Activated naive CD8-positive, alpha-beta T cell treated with anti-CD3 and anti-CD28 coated beads, Interleukin-2, amount 10 ng/mL, durations not matched to agents 7 days and 5 days (primary cell): Measurements from ENCODE around the gene KAT5. TPM values are rescaled to one million over a fixed set of nuclear protein-coding genes. Genes with fewer than 3 reads are reported as not detected.
"Not testable (repeated sequence)": the region's sequence is repeated elsewhere in the genome, so short reads cannot be mapped to it uniquely, and the experiment has no call there.

Source experiments
- ATAC-seq: fragments of 150-1000 bp; cut with Tn5 transposase; one replicate; pipeline ENCODE4 v1.10.0; 2021; ENCODE audit warnings: low read depth, moderate library complexity
- POLR2A ChIA-PET: fragments of 350-600 bp; sonication (Branson Sonifier 250); formaldehyde crosslinking; loops from one replicate; lab custom pipeline; 2021; ENCODE audit warnings: antibody characterized with exemption; lab: Charles Lee
- DNase-seq: peaks from one replicate; pipeline ENCODE4 v3.0.0; 2021
- H3K27ac Mint-ChIP-seq: one replicate; pipeline ENCODE4 v1.8.0; 2022; ENCODE audit warnings: mild to moderate bottlenecking, mixed read lengths
- H3K27me3 Mint-ChIP-seq: one replicate; pipeline ENCODE4 v1.8.0; 2022; ENCODE audit warnings: mild to moderate bottlenecking, moderate library complexity, mixed read lengths
- H3K36me3 Mint-ChIP-seq: one replicate; pipeline ENCODE4 v1.8.0; 2021; ENCODE audit warnings: mild to moderate bottlenecking, mixed read lengths
- H3K4me1 Mint-ChIP-seq: one replicate; pipeline ENCODE4 v1.8.0; 2021; ENCODE audit warnings: mixed read lengths
- H3K4me3 Mint-ChIP-seq: one replicate; pipeline ENCODE4 v1.8.0; 2022; ENCODE audit warnings: mild to moderate bottlenecking, moderate library complexity, mixed read lengths
- H3K9me3 Mint-ChIP-seq: one replicate; pipeline ENCODE4 v1.8.0; 2021; ENCODE audit warnings: mixed read lengths
- total RNA-seq, 2 experiments: library from RNA; stranded (reverse); gene quantifications; one replicate each; pipeline ENCODE4 v1.2.3, GENCODE V29; 2021

Gene KAT5
- total RNA-seq, 2 experiments from 2014 or later: 75.6 to 82.6 TPM

DNA sequence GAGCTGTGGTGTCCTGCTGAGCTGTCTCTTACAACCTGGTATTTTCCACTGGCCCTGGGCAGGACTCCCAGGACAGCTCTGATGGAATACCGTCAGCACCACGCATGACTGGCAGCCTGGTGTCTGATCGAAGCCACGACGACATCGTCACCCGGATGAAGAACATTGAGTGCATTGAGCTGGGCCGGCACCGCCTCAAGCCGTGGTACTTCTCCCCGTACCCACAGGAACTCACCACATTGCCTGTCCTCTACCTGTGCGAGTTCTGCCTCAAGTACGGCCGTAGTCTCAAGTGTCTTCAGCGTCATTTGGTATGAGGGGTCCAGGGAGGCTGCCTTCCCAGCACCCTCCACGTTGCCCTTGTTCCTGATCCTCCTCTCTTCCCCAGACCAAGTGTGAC lies 2.4 kb downstream of the KAT5 start:
- peak overlapping the region; percentile 21 for H3K27ac Mint-ChIP-seq
- POLR2A ChIA-PET: interaction anchor here (1.0 kb wide), 1 partner anchor 171 kb away, joined by 3 read pairs; no protein-coding TSS in a partner anchor

DNA sequence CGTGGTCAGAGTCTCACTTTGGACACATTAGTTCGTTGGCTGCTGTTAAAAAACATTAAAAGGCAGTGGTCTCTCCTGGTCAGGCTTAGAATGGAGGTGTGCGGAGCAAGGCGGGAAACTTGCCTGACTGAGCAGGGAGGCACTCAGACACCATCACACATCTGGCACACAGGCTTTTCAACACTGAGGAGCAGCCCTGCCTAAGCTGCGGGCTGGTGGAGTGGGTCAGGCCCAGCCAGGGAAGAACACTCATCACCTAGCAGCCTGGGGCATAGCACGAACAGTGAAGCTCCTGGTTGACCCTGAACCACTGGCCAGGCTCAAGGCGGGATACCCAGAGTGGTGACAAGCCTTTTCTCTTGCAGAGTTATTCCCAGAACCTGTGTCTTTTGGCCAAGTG lies 4.2 kb downstream of the KAT5 start:
- H3K4me3 Mint-ChIP-seq: no peak overlapping the region
- peaks cover 32% of the 10 kb centered on the region for H3K4me1 Mint-ChIP-seq
- POLR2A ChIA-PET: no interaction called here
- no peaks in the 10 kb centered on the region for H3K9me3 Mint-ChIP-seq
- H3K27ac Mint-ChIP-seq: no peak overlapping the region
- ATAC-seq (no peak), DNase-seq (no peak)
- peaks cover 24% of the 10 kb centered on the region for H3K36me3 Mint-ChIP-seq
- H3K27me3 Mint-ChIP-seq: no peaks in the 10 kb centered on the region

More for the DNA sequence above, 2.4 kb downstream of the KAT5 start:
- Mint-ChIP-seq H3K9me3 (no peaks in the 10 kb centered on the region), H3K4me1 (peaks cover 36% of the 10 kb centered on the region), H3K36me3 (peaks cover 24% of the 10 kb centered on the region), H3K4me3 (peak overlapping the region; percentile 28), H3K27me3 (no peaks in the 10 kb centered on the region)
- no peak for ATAC-seq
- DNase-seq: no peak

GRCh38 chr11:65716774-65717405 lies 4.8 kb downstream of the KAT5 start:
- ATAC-seq: no peak
- Mint-ChIP-seq H3K4me1 (peaks cover 31% of the 10 kb centered on the region), H3K9me3 (no peaks in the 10 kb centered on the region), H3K27ac (no peak overlapping the region), H3K4me3 (no peak overlapping the region), H3K27me3 (no peaks in the 10 kb centered on the region), H3K36me3 (peaks cover 24% of the 10 kb centered on the region)
- DNase-seq: no peak
- POLR2A ChIA-PET: interaction anchor here (0.6 kb wide), 1 partner anchor 43 kb away, joined by 3 read pairs; no protein-coding TSS in a partner anchor

DNA sequence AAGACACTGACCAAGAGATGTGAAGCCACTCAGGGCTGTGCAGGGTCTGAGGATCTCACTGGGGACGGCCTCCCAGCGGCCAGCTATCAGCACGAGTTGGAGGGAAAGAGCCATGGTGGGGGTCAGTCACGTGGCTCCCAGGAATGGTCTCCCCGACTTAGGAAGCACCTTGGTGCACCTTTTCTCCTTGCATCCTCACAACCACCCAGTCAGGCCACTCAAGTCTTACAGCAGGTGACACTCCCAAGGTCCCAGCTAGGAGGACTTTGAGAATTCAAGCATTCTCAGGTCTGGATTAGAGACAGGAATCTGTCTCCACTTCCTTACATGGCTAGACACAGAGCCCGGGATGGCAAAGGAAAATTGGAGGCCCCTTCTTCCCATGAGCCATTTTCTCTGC lies 5.9 kb downstream of the KAT5 start:
- Mint-ChIP-seq H3K4me3 (no peak overlapping the region), H3K9me3 (no peaks in the 10 kb centered on the region), H3K27ac (peak overlapping the region; percentile 28), H3K36me3 (peaks cover 24% of the 10 kb centered on the region), H3K4me1 (peaks cover 30% of the 10 kb centered on the region), H3K27me3 (no peaks in the 10 kb centered on the region)
- POLR2A ChIA-PET: interaction anchor here (1.0 kb wide), 1 partner anchor 140 kb away, joined by 3 read pairs; the partner anchor contains the start of gene CFL1
- ATAC-seq (no peak), DNase-seq (no peak)

DNA sequence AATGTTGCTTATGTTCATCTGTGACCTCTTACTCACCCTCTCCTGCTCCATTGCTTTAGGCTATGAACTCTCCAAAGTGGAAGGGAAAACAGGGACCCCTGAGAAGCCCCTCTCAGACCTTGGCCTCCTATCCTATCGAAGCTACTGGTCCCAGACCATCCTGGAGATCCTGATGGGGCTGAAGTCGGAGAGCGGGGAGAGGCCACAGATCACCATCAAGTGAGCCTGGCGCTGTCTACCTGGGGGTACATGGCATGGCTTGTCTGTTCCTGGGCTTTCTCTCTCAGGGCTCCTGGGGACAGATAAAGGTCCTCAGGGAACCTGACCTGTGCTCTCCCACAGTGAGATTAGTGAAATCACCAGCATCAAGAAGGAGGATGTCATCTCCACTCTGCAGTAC lies 6.5 kb downstream of the KAT5 start:
- H3K36me3 Mint-ChIP-seq: peaks cover 23% of the 10 kb centered on the region

DNA sequence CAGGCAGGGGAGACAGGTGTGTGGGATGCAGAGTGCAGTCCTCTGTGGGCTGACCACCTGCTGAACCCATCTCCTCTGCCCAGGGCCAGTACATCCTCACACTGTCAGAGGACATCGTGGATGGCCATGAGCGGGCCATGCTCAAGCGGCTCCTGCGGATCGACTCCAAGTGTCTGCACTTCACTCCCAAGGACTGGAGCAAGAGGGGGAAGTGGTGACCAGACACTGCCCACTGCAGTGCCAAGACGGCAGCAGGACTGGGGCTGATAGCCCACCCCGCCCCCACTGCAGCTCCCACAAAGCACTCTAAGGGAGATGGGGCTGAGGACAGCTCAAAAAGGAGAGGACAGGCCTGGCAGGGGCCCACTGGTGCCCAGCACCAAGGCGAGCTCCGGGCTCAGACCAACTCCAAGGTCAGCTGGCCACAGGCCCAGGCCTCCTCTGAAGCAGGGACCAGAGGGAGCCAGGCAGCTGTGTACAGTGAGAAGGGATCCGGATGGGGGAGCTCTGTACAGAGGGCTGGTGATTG lies 7.0 kb downstream of the KAT5 start:
- peaks cover 22% of the 10 kb centered on the region for H3K4me1 Mint-ChIP-seq
- H3K27me3 Mint-ChIP-seq: peaks cover 2% of the 10 kb centered on the region
- H3K9me3 Mint-ChIP-seq: no peaks in the 10 kb centered on the region
- peak overlapping the region; percentile 95 for H3K4me3 Mint-ChIP-seq
- peaks cover 20% of the 10 kb centered on the region for H3K36me3 Mint-ChIP-seq
- DNase-seq (no peak), ATAC-seq (no peak)
- H3K27ac Mint-ChIP-seq: peak overlapping the region; percentile 89
- POLR2A ChIA-PET: interaction anchor here (0.6 to 2.7 kb wide), 5 partner anchors 7 to 579 kb away, joined by 3 to 36 read pairs (median 7); partner anchors contain the start of genes CCDC85B, CFL1, KAT5 and MUS81

More for the DNA sequence above, 6.5 kb downstream of the KAT5 start:
- H3K4me3 Mint-ChIP-seq: peak overlapping the region; percentile 95
- POLR2A ChIA-PET: interaction anchor here (1.0 kb wide), 1 partner anchor 140 kb away, joined by 3 read pairs; the partner anchor contains the start of gene CFL1
- DNase-seq: no peak
- no peak overlapping the region for H3K27ac Mint-ChIP-seq
- H3K4me1 Mint-ChIP-seq: peaks cover 24% of the 10 kb centered on the region
- no peaks in the 10 kb centered on the region for H3K27me3 Mint-ChIP-seq
- no peak for ATAC-seq
- no peaks in the 10 kb centered on the region for H3K9me3 Mint-ChIP-seq

DNA sequence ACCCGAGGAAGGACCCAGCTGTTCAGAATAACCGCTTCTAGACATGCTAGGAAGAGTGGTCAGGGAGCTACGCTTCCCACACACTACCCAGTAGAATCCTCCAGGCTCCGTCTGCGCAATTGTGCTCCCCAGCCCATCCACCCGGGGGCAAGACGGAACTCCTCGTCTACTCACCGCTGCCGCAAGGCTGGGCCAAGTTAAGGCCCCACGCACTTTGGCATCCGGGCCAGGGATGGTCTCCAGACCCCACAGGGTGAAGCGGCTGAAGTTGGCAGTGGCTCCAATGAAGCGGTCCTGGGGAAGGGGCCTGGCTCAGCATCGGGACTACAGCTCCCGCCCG lies 7.8 kb downstream of the KAT5 start:
- peaks cover 2% of the 10 kb centered on the region for H3K27me3 Mint-ChIP-seq

DNA sequence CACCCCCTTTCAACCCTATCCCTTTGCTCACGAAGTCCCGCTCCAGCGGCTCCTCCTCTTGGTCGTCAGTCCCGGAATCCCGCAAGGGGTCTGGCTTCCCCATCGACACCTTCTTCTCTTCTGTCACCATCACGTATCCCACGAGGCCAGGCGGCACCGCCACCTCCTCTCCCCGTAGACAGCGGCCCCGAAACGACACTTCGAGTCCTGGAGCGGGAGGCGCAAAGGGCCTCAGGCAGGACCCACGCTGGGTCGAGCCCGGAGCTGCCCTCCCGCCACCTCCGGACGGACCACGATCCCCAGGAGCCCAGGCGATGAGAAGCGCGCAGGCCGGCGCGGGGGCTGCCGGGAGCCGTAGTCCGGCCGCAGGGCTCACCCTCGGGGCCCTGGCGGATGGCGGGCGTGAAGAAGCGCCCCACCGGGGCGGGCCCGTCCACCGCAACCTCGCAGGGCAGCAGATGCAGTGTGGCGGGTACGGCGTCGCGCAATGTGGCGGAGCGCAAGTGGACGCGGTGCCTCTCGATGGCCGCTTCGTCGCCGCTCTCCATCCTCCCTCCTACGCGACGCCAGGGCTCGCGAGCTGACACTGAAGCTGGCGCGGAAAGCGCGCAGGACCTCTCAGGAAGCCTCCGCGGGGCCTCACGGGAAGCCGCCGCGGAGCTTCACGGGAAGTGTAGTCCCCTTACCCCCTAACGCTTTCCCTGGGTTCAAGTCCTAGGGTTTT lies 8.3 kb downstream of the KAT5 start, which contains the start of gene RNASEH2C:
TSS of gene RNASEH2C (minus strand) at position 588 of the 724 bp plus-strand sequence. CDS start at position 548, 40 bp downstream.
- peak; percentile 91 for ATAC-seq
- DNase-seq: peak; percentile 86
- peak within 1 kb of the TSS; percentile 89 for H3K27ac Mint-ChIP-seq
- H3K36me3 Mint-ChIP-seq: peaks cover 12% of the 10 kb centered on the region
- H3K4me3 Mint-ChIP-seq: peak within 1 kb of the TSS; percentile 95
- H3K9me3 Mint-ChIP-seq: no peaks in the 10 kb centered on the region
- H3K27me3 Mint-ChIP-seq: peaks cover 2% of the 10 kb centered on the region
- POLR2A ChIA-PET: interaction anchor here (0.5 to 2.7 kb wide), 9 partner anchors 9 to 353 kb away, joined by 3 to 36 read pairs (median 4); partner anchors contain the start of genes CCDC85B, CFL1, KAT5 and MUS81
- peaks cover 14% of the 10 kb centered on the region for H3K4me1 Mint-ChIP-seq

More for the DNA sequence above, 7.8 kb downstream of the KAT5 start:
- H3K9me3 Mint-ChIP-seq: no peaks in the 10 kb centered on the region
- POLR2A ChIA-PET: interaction anchor here (0.6 to 2.7 kb wide), 8 partner anchors 8 to 578 kb away, joined by 3 to 36 read pairs (median 6); partner anchors contain the start of genes CCDC85B, CFL1, KAT5 and MUS81
- peak overlapping the region; percentile 89 for H3K27ac Mint-ChIP-seq
- H3K4me3 Mint-ChIP-seq: peak overlapping the region; percentile 95
- DNase-seq: no peak
- peaks cover 16% of the 10 kb centered on the region for H3K36me3 Mint-ChIP-seq
- ATAC-seq: peak; percentile 20
- H3K4me1 Mint-ChIP-seq: peaks cover 17% of the 10 kb centered on the region

GRCh38 chr11:65722261-65722660 lies 10.2 kb downstream of the KAT5 start:
- Mint-ChIP-seq H3K4me1 (peaks cover 14% of the 10 kb centered on the region), H3K27me3 (peaks cover 5% of the 10 kb centered on the region), H3K9me3 (no peaks in the 10 kb centered on the region), H3K4me3 (no peak overlapping the region), H3K36me3 (peaks cover 6% of the 10 kb centered on the region), H3K27ac (no peak overlapping the region)
- DNase-seq (no peak), ATAC-seq (no peak)
- POLR2A ChIA-PET: interaction anchor here (1.0 kb wide), 1 partner anchor 11 kb away, joined by 5 read pairs; the partner anchor contains the start of gene KAT5

- no peak overlapping the region for H3K27ac Mint-ChIP-seq
- peaks cover under 1% of the 10 kb centered on the region for H3K4me1 Mint-ChIP-seq
- POLR2A ChIA-PET: interaction anchor here (0.6 to 0.8 kb wide), 2 partner anchors 11 to 52 kb away, joined by 3 read pairs; no protein-coding TSS in a partner anchor
- no peaks in the 10 kb centered on the region for H3K36me3 Mint-ChIP-seq
- DNase-seq (no peak), ATAC-seq (no peak)
- H3K9me3 Mint-ChIP-seq: no peaks in the 10 kb centered on the region
- H3K27me3 Mint-ChIP-seq: peaks cover 8% of the 10 kb centered on the region
- H3K4me3 Mint-ChIP-seq: no peak overlapping the region
Measured at GRCh38 chr11:65726660-65727059, 14.6 kb downstream of the KAT5 start.

DNA sequence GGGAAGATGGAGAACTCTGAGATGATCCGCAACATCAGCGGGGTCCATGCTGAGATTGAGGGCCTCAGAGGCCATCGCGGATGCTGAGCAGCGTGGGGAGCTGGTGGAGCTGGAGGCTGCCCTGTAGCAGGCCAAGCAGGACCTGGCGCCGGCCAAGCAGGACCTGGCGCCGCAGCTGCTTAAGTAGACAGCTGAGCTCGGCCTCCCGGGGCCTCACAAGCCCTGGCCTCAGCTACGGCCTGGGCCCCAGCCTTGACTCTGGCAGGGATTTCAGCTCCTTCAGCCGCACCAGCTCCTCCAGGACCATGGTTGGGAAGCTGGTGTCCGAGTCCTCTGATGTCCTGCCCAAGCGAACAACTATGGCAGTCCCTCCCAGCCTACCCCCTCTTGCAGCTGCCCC lies 15.8 kb downstream of the KAT5 start:
- Mint-ChIP-seq H3K9me3 (peaks cover 1% of the 10 kb centered on the region), H3K4me3 (no peak overlapping the region), H3K36me3 (no peaks in the 10 kb centered on the region), H3K27ac (no peak overlapping the region), H3K4me1 (no peaks in the 10 kb centered on the region), H3K27me3 (peaks cover 18% of the 10 kb centered on the region)
- ATAC-seq: no peak
- DNase-seq: no peak
- POLR2A ChIA-PET: interaction anchor here (1.2 kb wide), 1 partner anchor 105 kb away, joined by 3 read pairs; no protein-coding TSS in a partner anchor

GRCh38 chr11:65730461-65730860 lies 18.4 kb downstream of the KAT5 start:
- H3K4me1 Mint-ChIP-seq: no peaks in the 10 kb centered on the region
- ATAC-seq: no peak
- no peak overlapping the region for H3K27ac Mint-ChIP-seq
- POLR2A ChIA-PET: interaction anchor here (1.0 kb wide), 1 partner anchor 19 kb away, joined by 8 read pairs; no protein-coding TSS in a partner anchor
- peaks cover 28% of the 10 kb centered on the region for H3K27me3 Mint-ChIP-seq
- H3K9me3 Mint-ChIP-seq: peaks cover 1% of the 10 kb centered on the region
- no peak for DNase-seq
- no peak overlapping the region for H3K4me3 Mint-ChIP-seq
- no peaks in the 10 kb centered on the region for H3K36me3 Mint-ChIP-seq

DNA sequence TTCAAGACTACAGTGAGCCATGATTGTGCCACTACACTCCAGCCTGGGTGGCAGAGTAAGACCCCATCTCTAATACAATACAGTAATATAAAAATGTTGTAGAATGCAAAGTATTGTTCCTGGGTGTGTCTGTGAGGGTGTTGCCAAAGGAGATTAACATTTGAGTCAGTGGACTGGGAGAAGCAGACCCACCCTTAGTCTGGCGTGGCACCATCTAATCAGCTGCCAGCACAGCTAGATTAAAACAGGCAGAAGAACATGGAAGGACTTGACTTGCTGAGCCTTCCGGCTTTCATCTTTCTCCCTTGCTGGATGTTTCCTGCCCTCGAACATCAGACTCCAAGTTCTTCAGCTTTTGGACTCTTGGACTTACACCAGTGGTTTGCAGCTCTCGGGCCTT lies 23.1 kb downstream of the KAT5 start:
- H3K27ac Mint-ChIP-seq, DNase-seq, H3K9me3 Mint-ChIP-seq, H3K4me3 Mint-ChIP-seq, POLR2A ChIA-PET, ATAC-seq, H3K4me1 Mint-ChIP-seq, H3K36me3 Mint-ChIP-seq: not testable (repeated sequence)
- H3K27me3 Mint-ChIP-seq: peaks cover 46% of the 10 kb centered on the region
